NCI-H1436 (cell line): ENCODE results near the gene GRIK3.

ENCODE experiments used
- DNase-seq: peaks from one replicate; lab custom pipeline; 2025; lab: John Stamatoyannopoulos, UW

GRIK3 gene

GRCh38 chr1:37043101-37043500 is 8.8 kb upstream of the GRIK3 start:
- no peak for DNase-seq

GRCh38 chr1:37042506-37042905 is 8.2 kb upstream of the GRIK3 start:
- DNase-seq, result no peak

DNA sequence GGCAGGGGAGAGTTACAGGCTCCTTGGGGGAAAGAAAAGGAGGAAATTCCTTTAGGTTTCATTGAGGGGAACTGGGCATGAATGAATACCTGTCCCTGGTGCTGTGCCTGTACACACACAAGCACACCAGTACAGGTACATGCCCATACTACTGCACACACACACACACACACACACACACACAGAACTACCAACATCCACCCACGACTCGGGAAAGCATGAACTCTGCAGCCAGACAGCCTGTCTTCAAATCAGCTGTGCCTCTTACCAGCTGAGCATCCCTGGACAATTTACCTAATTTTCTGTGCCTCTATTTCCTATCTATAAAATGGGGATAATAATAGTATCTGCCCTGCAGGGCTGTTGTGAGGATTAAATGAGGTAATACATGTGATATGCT is 7.2 kb upstream of the GRIK3 start:
- DNase-seq, result no peak

DNA sequence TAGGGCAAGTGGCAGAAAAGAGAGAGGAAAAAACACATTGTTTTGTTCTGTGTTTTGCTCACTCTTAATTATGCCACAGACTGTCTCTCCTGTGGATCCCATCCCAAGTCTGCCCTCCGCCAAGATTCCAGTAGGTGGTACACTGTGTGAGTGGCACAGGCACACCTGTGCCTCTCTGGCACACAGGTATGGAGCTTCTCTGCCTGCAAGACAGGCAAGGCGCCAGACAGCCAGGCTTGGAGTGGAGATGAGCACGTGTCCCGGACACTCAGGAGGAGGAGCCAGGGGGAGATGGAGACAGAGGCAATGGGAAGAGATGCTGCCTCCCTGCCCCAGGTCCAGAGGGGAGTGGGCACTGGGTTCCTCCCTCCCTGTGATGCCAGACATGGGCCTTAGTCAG is 6.5 kb upstream of the GRIK3 start:
- no peak for DNase-seq

- peak; percentile 30 for DNase-seq
Observed at GRCh38 chr1:37040261-37040660, 5.9 kb upstream of the GRIK3 start.

- peak; percentile 80 for DNase-seq
Observed at GRCh38 chr1:37038227-37039093, 4.1 kb upstream of the GRIK3 start.

DNA sequence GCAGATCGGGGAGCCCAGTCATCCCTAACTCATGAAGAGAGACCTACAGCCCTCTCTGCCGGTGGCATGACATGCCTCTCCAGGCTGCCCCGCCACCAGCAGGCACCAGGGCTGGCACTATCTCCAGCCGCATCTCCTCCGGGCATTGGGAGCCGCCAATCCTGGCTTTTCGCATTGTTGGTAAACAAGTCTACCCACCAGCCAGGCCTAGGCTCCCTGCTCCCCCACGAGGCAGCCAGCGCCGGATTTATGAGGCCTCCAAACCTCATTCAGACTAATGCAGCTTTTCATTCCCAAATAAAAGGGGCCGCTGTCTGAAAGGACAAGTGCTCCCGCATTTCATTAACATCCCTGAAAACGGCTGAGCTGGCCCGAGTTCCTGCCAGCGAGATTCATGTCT is 3.4 kb upstream of the GRIK3 start:
- DNase-seq, result no peak

DNA sequence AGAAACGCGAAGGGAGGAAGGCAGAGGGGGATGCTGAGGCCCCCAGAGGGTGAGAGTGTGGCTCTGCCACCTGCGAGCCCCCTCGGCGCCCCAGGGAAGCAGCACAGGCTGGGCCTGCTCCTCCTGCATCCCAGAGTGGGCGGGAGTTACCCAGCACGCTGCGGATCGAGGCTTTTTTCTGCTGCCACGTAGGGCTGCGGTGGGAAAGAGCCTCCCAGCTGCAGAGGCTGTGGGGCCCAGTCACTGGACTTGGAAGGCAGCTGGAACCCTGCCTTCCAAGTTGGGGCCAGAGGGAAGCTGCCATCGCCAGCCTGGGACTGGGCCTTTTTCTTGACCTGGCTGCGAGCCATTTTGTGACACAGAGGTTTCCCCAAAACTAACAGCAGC is 2.3 kb upstream of the GRIK3 start:
- no peak for DNase-seq

GRCh38 chr1:37035796-37036666 is 1.7 kb upstream of the GRIK3 start:
- peak; percentile 60 for DNase-seq

DNA sequence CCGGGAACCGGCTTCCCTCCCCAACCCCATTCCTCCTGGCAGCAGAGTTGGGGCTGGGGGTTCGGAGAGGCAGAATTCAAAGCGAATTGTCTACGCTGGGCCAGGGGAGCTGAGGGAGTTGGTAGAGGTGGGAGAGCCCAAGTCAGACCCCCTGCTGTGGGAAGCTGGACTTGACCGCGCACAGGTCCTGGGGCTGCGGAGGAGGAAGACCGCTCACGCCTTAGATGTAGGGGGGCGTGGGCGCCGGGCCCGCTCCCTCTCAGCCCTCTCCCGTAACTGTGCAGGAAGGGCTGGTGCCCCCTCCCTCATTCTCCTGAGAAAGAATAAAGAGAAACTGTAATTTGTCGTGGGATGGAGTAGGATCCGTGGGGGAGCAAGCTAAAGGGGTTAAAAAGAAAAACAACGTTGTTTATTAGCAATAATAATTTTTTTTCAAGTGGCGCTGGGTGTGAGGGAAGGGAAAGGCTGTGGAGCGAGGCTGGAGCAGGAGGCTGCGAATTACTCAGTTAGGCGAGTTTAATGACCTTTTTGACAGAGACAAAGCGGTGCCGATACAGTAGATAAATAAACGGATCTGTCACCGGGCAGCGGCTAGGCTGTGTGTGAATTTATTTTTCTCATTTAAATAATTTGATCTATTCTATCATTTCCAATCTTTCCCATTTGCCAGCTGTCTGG is 838 bp upstream of the GRIK3 start:
- DNase-seq, result no peak

GRCh38 chr1:37033355-37034101 is 787 bp downstream of the GRIK3 start:
- DNase-seq, result no peak

- no peak for DNase-seq
Observed at GRCh38 chr1:37032660-37033354, 1.5 kb downstream of the GRIK3 start.

DNA sequence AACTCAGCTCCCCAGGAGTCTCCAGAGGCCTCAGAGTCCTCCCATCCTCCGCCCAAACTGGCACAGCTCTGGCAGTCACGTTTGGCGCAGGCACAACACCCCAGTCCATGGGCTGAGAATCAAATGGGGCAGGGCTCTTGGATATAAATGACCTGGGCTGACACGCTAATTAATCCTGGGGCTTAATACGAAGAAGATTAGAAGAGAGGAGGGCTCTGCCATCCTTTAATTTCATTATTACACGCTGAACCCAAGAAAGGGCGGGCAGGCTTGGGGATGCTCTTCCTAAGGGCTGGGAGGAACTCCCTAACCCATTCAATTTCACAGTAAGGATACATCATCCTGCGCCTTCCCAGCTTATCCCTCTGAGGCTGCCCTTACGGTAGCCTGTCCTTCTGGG is 2.4 kb downstream of the GRIK3 start:
- no peak for DNase-seq

DNA sequence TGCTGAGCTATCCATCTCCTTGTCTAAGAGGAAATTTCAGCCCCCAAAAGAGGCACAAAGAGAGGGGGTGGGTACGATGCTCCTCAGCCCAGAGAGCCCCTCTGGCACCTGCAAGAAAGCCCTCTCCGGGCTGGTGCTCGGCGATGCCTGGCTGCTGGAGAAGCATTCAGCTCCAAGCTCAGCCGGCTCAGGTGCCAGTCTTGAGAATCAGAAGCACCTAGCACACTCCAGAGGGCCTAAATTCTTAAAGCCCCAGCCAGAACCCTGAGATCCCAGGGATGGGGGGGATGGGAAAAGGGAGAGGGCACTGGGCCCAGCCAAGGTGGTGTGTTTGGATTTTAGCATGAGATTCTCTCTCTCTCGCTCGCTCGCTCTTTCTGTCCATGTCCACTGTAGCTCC is 2.9 kb downstream of the GRIK3 start:
- no peak for DNase-seq

GRCh38 chr1:37028981-37029617 is 5.2 kb downstream of the GRIK3 start:
- no peak for DNase-seq

- DNase-seq, result peak; percentile 18
Observed at GRCh38 chr1:37021502-37021901, 12.8 kb downstream of the GRIK3 start.

GRCh38 chr1:37020653-37021277 is 13.6 kb downstream of the GRIK3 start:
- DNase-seq, result no peak

DNA sequence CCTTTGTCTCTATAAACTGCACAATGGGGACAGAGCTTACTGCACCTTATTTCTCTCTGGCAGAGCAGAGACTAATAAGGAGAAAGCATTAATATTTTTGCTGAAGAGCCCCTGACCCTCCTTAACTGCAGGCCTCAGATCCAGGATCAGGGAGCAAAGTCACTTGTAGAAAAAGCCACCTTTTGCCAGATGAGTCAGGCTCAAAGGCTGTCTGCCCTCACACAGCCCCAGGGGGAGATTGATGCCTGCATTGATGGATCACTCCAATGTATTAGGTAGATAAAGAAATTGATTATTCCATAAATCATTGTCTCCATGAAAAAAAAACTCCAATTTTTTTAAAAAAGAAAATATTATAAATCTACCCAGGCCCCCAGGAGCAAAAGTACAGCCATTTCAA is 15.8 kb downstream of the GRIK3 start:
- no peak for DNase-seq

DNA sequence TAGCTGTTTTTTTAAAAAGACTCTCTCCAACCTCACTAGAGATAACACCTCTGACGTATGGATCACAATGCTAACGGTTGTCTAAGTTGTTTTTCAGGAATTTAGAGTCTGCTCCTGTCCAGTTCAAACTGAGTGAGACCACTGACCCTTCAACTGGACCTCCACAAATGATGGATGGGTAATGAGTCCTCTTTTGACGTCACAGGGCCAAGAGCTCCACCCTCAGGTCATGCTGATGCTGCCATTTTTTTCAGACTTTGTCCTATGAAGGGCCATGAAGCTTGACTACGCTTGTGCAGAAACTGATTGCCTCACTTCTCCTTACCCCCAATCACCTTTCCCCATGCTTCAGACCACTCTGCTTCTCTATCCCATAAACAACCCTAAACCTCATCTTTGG is 16.6 kb downstream of the GRIK3 start:
- DNase-seq, result no peak

- DNase-seq, result no peak
Observed at GRCh38 chr1:37016121-37016520, 18.2 kb downstream of the GRIK3 start.
